GM12878 (cell line): ENCODE measurements around the gene HAVCR1. TPM values are rescaled to one million over a fixed set of nuclear protein-coding genes. Genes with fewer than 3 reads are reported as not detected.

Source experiments
- ATAC-seq: fragments of 200-7000 bp; cut with Tn5 transposase; 3 replicates; pipeline ENCODE4 v1.9.1; 2020; ENCODE audit warnings: mild to moderate bottlenecking, moderate library complexity
- BruUV-seq: library from RNA; stranded (reverse); fragments of 400-500 nt; replicated peaks from 2 replicates; lab custom pipeline; 2021; lab: Mats Ljungman, UMichigan
- CTCF ChIA-PET: fragments of 300-600 bp; sonication (Branson Sonifier 250); formaldehyde crosslinking; extraction: SDS; loops from one replicate; lab custom pipeline; 2021; ENCODE audit warnings: inconsistent platforms; lab: Yijun Ruan, JAX
- POLR2A ChIA-PET: fragments of 350-600 bp; formaldehyde crosslinking; extraction: SDS; loops from one replicate; lab custom pipeline; 2021; ENCODE audit warnings: inconsistent platforms; lab: Charles Lee
- RAD21 ChIA-PET: fragments of 300-600 bp; sonication (Branson Sonifier 250); formaldehyde crosslinking; loops from one replicate; lab custom pipeline; 2023; ENCODE audit warnings: antibody characterized with exemption; ENCODE audit not compliant: unreplicated experiment; lab: Charles Lee
- SMC1A ChIA-PET: fragments of 300-600 bp; sonication (Branson Sonifier 250); formaldehyde crosslinking; loops from one replicate; lab custom pipeline; 2023; ENCODE audit not compliant: unreplicated experiment, uncharacterized antibody; lab: Charles Lee
- DNase-seq: peaks from one replicate; pipeline ENCODE4 v3.0.0-alpha.2; 2011; ENCODE audit warnings: low read depth, low spot score
- FAIRE-seq: peaks from 3 replicates; lab custom pipeline; 2011; peaks lifted over from hg19 to GRCh38; lab: Jason Lieb, UNC
- H2AFZ ChIP-seq: 2 replicates; pipeline ENCODE4 v1.6.0; 2011; ENCODE audit warnings: low read depth, low read length, control low read depth; ENCODE audit not compliant: control insufficient read depth
- H3K27ac ChIP-seq: 2 replicates; pipeline ENCODE4 v1.5.1; 2011; ENCODE audit warnings: control low read depth; ENCODE audit not compliant: control insufficient read depth, insufficient read depth
- H3K27me3 ChIP-seq, 2 experiments: replicated peaks in 1 of 2; 2 replicates each; pipeline versions ENCODE4 v1.6.0 to v1.6.1; 2011; ENCODE audit warnings: low read length in 1 of 2; ENCODE audit not compliant: control insufficient read depth in 2 of 2, insufficient read depth in 2 of 2
- H3K36me3 ChIP-seq, 2 experiments: 2 replicates each; pipeline ENCODE4 v1.5.1; 2011; ENCODE audit warnings: low read length in 1 of 2; ENCODE audit not compliant: control insufficient read depth in 2 of 2, insufficient read depth in 2 of 2
- H3K4me1 ChIP-seq: 2 replicates; pipeline ENCODE4 v1.6.1; 2011; ENCODE audit warnings: mild to moderate bottlenecking, low read length, moderate library complexity, mixed read lengths; ENCODE audit not compliant: control insufficient read depth, insufficient read depth
- H3K4me2 ChIP-seq: 2 replicates; pipeline ENCODE4 v1.6.0; 2011; ENCODE audit warnings: control low read depth; ENCODE audit not compliant: control insufficient read depth, insufficient read depth
- H3K4me3 ChIP-seq: fragments of 200-600 bp; sonication (generic); 2 replicates; pipeline ENCODE4 v1.5.1; 2016
- H3K79me2 ChIP-seq: 2 replicates; pipeline ENCODE4 v1.6.0; 2011; ENCODE audit warnings: low read length; ENCODE audit not compliant: control insufficient read depth, insufficient read depth
- H3K9ac ChIP-seq: 2 replicates; pipeline ENCODE4 v1.8.0; 2011; ENCODE audit warnings: low read length, control low read depth, mixed read lengths; ENCODE audit not compliant: control insufficient read depth, insufficient read depth
- H3K9me3 ChIP-seq: replicated peaks from 3 replicates; pipeline ENCODE4 v1.5.1; 2011; ENCODE audit warnings: mild to moderate bottlenecking, low read length; ENCODE audit not compliant: control insufficient read depth, insufficient read depth
- H4K20me1 ChIP-seq: 2 replicates; pipeline ENCODE4 v1.6.0; 2011; ENCODE audit not compliant: control insufficient read depth, insufficient read depth
- BHLHE40 ChIP-seq, 2 experiments: fragments of 450-650 bp in 1 of 2; IDR thresholded peaks; 2 replicates each; pipeline ENCODE4 v1.6.1; 2011 to 2017; ENCODE audit warnings: low read depth in 2 of 2, borderline replicate concordance in 1 of 2, improper control_type of control experiment in 1 of 2, low read length in 1 of 2, mild to moderate bottlenecking in 1 of 2
- MTA2 ChIP-seq: fragments of 450-650 bp; IDR thresholded peaks from 2 replicates; pipeline ENCODE4 v1.6.1; 2016; ENCODE audit warnings: low read depth, mild to moderate bottlenecking, moderate library complexity
- PKNOX1 ChIP-seq: fragments of 450-650 bp; IDR thresholded peaks from 2 replicates; pipeline ENCODE4 v1.6.1; 2016; ENCODE audit warnings: mild to moderate bottlenecking
- STAT1 ChIP-seq: fragments of 450-650 bp; conservative IDR thresholded peaks from 2 replicates; pipeline ENCODE4 v1.6.1; 2014; ENCODE audit warnings: antibody characterized with exemption, mild to moderate bottlenecking
- WGBS: methylation state at CpG from one replicate; pipeline ENCODE4 v1.1.6; 2016; ENCODE audit warnings: low lambda C conversion rate; ENCODE audit not compliant: insufficient replicate concordance, insufficient coverage; ENCODE audit errors: missing lambda C conversion rate; 5-methylcytosine and 5-hydroxymethylcytosine counted together
- in situ Hi-C: fragments of 300-500 bp; cut with MboI; formaldehyde crosslinking; loops from 9 replicates; pipeline ENCODE4 v1.14.3; 2018; ENCODE audit warnings: mixed read lengths
- intact Hi-C: fragments of 100-400 bp; cut with micrococcal nuclease; formaldehyde crosslinking; loops from one replicate; pipeline ENCODE4 v1.14.2; 2022; ENCODE audit not compliant: unreplicated experiment
- polyA plus RNA-seq, 11 experiments: library from polyadenylated mRNA; depleted of rRNA in 4 of 11; unstranded in 6 of 11; stranded (reverse) in 5 of 11; fragments of >200 nt; fragmentation: Nextera tagmentation in 4 of 11; fragmentation: Illumina TruSeq in 1 of 11; extraction: Ambion mirVana in 4 of 11; extraction: Trizol in 1 of 11; gene quantifications; 1 replicate in 1 of 11; 2 replicates in 10 of 11; pipeline versions ENCODE4 v1.2.1 to v1.2.3, GENCODE V29; 2011 to 2016; ENCODE audit warnings: inconsistent platforms in 2 of 11, missing spikeins in 2 of 11, low read depth in 1 of 11
- total RNA-seq, 4 experiments: library from RNA; depleted of rRNA in 3 of 4; stranded (reverse); fragments of >200 nt in 3 of 4; fragmentation: Illumina TruSeq in 1 of 4; extraction: Trizol in 1 of 4; gene quantifications; 2 replicates each; pipeline versions ENCODE4 v1.2.1 to v1.2.3, GENCODE V29; 2013 to 2021

HAVCR1 gene
- total and polyA plus RNA-seq, 10 of the 15 experiments (the other 5 are each of a cell fraction or from before 2014, with no cell fraction given): 0.08 to 0.45 TPM; not detected in 8

- intact Hi-C loops (no loop called here), in situ Hi-C loops (no loop called here)
- no peak for TF ChIP-seq BHLHE40 (IDR thresholded peaks at IDR 0.05; ENCODE audit: borderline replicate concordance in 1 of 2, low read depth in 2 of 2, low read length in 1 of 2)
- no peak for TF ChIP-seq STAT1
- Histone ChIP-seq H4K20me1 (no peaks in the 10 kb centered on the region), H3K4me3 (no peak overlapping the region), H3K4me1 (peaks cover 5% of the 10 kb centered on the region; the same call in 1 of the 2 replicates), H3K79me2 (no peaks in the 10 kb centered on the region), H2AFZ (no peak overlapping the region), H3K9ac (no peak overlapping the region), H3K27me3 (no peaks in the 10 kb centered on the region), H3K4me2 (no peak overlapping the region), H3K27ac (no peak overlapping the region), H3K36me3 (no peaks in the 10 kb centered on the region), H3K9me3 (no peaks in the 10 kb centered on the region)
- ATAC-seq (no peak), FAIRE-seq (no peak), DNase-seq (no peak)
- ChIA-PET RAD21 (no interaction called here), CTCF (interaction anchor here (0.6 kb wide), 1 partner anchor 220 kb away, joined by 3 read pairs; no protein-coding TSS in a partner anchor), POLR2A (no interaction called here), SMC1A (interaction anchor here (0.6 kb wide), 1 partner anchor 132 kb away, joined by 3 read pairs; no protein-coding TSS in a partner anchor)
- WGBS: 41% methylated on average over 9 of the region's 9 CpGs
- no TSS peak for BruUV-seq
Observed at GRCh38 chr5:156984064-156984463, 74.9 kb downstream of the HAVCR1 start.

- DNase-seq (no peak), ATAC-seq (no peak), FAIRE-seq (no peak)
- Histone ChIP-seq H3K4me2 (no peak overlapping the region), H3K9ac (no peak overlapping the region), H3K4me3 (no peak overlapping the region), H2AFZ (no peak overlapping the region), H4K20me1 (no peaks in the 10 kb centered on the region), H3K4me1 (peaks cover 5% of the 10 kb centered on the region; the same call in 1 of the 2 replicates), H3K27me3 (no peaks in the 10 kb centered on the region), H3K27ac (no peak overlapping the region)
- RAD21 ChIA-PET: no interaction called here
- intact Hi-C loops: no loop called here
- SMC1A ChIA-PET: interaction anchor here (0.8 kb wide), 1 partner anchor 44 kb away, joined by 3 read pairs; no protein-coding TSS in a partner anchor
- no TSS peak for BruUV-seq
- CTCF ChIA-PET: no interaction called here
- TF ChIP-seq MTA2: no peak
- no peak for TF ChIP-seq PKNOX1
- TF ChIP-seq, all 136 proteins: peak for 0
- in situ Hi-C loops: no loop called here
- POLR2A ChIA-PET: no interaction called here
- H3K79me2 ChIP-seq: no peaks in the 10 kb centered on the region
- H3K36me3 ChIP-seq: no peaks in the 10 kb centered on the region
- H3K9me3 ChIP-seq: no peaks in the 10 kb centered on the region
Observed at GRCh38 chr5:156981481-156981880, 77.4 kb downstream of the HAVCR1 start.

Other genes starting within 250 kb of the HAVCR1 start
- gene PPP1R2B, start 208.8 kb downstream of the HAVCR1 start, total RNA-seq (2014; rRNA removed): not detected in 2 replicates
- gene PPP1R2B, start 208.8 kb downstream of the HAVCR1 start, total RNA-seq (2014; rRNA removed; fragmentation: Illumina TruSeq; extraction: Trizol): 0.13 TPM in 1 of 2 replicates, not detected in the other
- gene PPP1R2B, start 208.8 kb downstream of the HAVCR1 start, total RNA-seq (2021): 0.11 TPM in 1 of 2 replicates, not detected in the other
- 0.08 and 0.73 TPM in 2 replicates for gene PPP1R2B, start 208.8 kb downstream of the HAVCR1 start, polyA plus RNA-seq (2011; rRNA removed)
- 0.04 and 0.17 TPM in 2 replicates for gene PPP1R2B, start 208.8 kb downstream of the HAVCR1 start, polyA plus RNA-seq (2014; fragmentation: Illumina TruSeq; extraction: Trizol)
- under 1 TPM in 1 of 2 experiments, not detected in 1; 0.02 TPM for gene PPP1R2B, start 208.8 kb downstream of the HAVCR1 start, polyA plus RNA-seq (2014; fragmentation: Nextera tagmentation; extraction: Ambion mirVana)
- not detected in 2 replicates for gene PPP1R2B, start 208.8 kb downstream of the HAVCR1 start, polyA plus RNA-seq (2014; rRNA removed)
- under 1 TPM in 1 of 2 experiments, not detected in 1; 0.08 TPM for gene PPP1R2B, start 208.8 kb downstream of the HAVCR1 start, polyA plus RNA-seq (2016; fragmentation: Nextera tagmentation; extraction: Ambion mirVana)
- 2.7 and 3.7 TPM in 2 replicates for gene TIMD4, start 95.9 kb downstream of the HAVCR1 start, total RNA-seq (2014; rRNA removed)
- 1.9 and 2.0 TPM in 2 replicates for gene TIMD4, start 95.9 kb downstream of the HAVCR1 start, total RNA-seq (2014; rRNA removed; fragmentation: Illumina TruSeq; extraction: Trizol)
- 2.9 and 4.2 TPM in 2 replicates for gene TIMD4, start 95.9 kb downstream of the HAVCR1 start, total RNA-seq (2021)
- gene TIMD4, start 95.9 kb downstream of the HAVCR1 start, polyA plus RNA-seq (2011; rRNA removed): 15.4 and 17.4 TPM in 2 replicates
- gene TIMD4, start 95.9 kb downstream of the HAVCR1 start, polyA plus RNA-seq (2014; fragmentation: Illumina TruSeq; extraction: Trizol): 0.89 and 1.3 TPM in 2 replicates
- 1 to 10 TPM; 7.6 to 8.5 TPM for gene TIMD4, start 95.9 kb downstream of the HAVCR1 start, polyA plus RNA-seq (2014; fragmentation: Nextera tagmentation; extraction: Ambion mirVana)
- 2.4 and 2.8 TPM in 2 replicates for gene TIMD4, start 95.9 kb downstream of the HAVCR1 start, polyA plus RNA-seq (2014; rRNA removed)
- gene TIMD4, start 95.9 kb downstream of the HAVCR1 start, polyA plus RNA-seq (2016; fragmentation: Nextera tagmentation; extraction: Ambion mirVana): 10 to 100 TPM in 1 of 2 experiments, 1 to 10 TPM in 1; 9.4 to 10.6 TPM
- gene HAVCR2, start 49.9 kb upstream of the HAVCR1 start, total RNA-seq (2014; rRNA removed): 6.6 and 9.0 TPM in 2 replicates
- gene HAVCR2, start 49.9 kb upstream of the HAVCR1 start, total RNA-seq (2014; rRNA removed; fragmentation: Illumina TruSeq; extraction: Trizol): 7.2 and 7.6 TPM in 2 replicates
- gene HAVCR2, start 49.9 kb upstream of the HAVCR1 start, total RNA-seq (2021): 5.2 and 6.5 TPM in 2 replicates
- gene HAVCR2, start 49.9 kb upstream of the HAVCR1 start, polyA plus RNA-seq (2011; rRNA removed): 5.2 and 5.4 TPM in 2 replicates
- gene HAVCR2, start 49.9 kb upstream of the HAVCR1 start, polyA plus RNA-seq (2014; fragmentation: Illumina TruSeq; extraction: Trizol): 7.3 and 7.6 TPM in 2 replicates
- 1 to 10 TPM; 7.2 to 7.5 TPM for gene HAVCR2, start 49.9 kb upstream of the HAVCR1 start, polyA plus RNA-seq (2014; fragmentation: Nextera tagmentation; extraction: Ambion mirVana)
- gene HAVCR2, start 49.9 kb upstream of the HAVCR1 start, polyA plus RNA-seq (2014; rRNA removed): 6.0 and 7.4 TPM in 2 replicates
- 1 to 10 TPM; 5.5 to 6.0 TPM for gene HAVCR2, start 49.9 kb upstream of the HAVCR1 start, polyA plus RNA-seq (2016; fragmentation: Nextera tagmentation; extraction: Ambion mirVana)
- gene MED7, start 83.7 kb upstream of the HAVCR1 start, total RNA-seq (2014; rRNA removed): 9.3 and 11.7 TPM in 2 replicates
- 15.8 and 20.7 TPM in 2 replicates for gene MED7, start 83.7 kb upstream of the HAVCR1 start, total RNA-seq (2014; rRNA removed; fragmentation: Illumina TruSeq; extraction: Trizol)
- gene MED7, start 83.7 kb upstream of the HAVCR1 start, total RNA-seq (2021): 11.0 and 12.3 TPM in 2 replicates
- gene MED7, start 83.7 kb upstream of the HAVCR1 start, polyA plus RNA-seq (2011; rRNA removed): 22.6 and 36.0 TPM in 2 replicates
- gene MED7, start 83.7 kb upstream of the HAVCR1 start, polyA plus RNA-seq (2014; fragmentation: Illumina TruSeq; extraction: Trizol): 22.7 and 28.8 TPM in 2 replicates
- gene MED7, start 83.7 kb upstream of the HAVCR1 start, polyA plus RNA-seq (2014; fragmentation: Nextera tagmentation; extraction: Ambion mirVana): 10 to 100 TPM; 42.6 to 47.7 TPM
- gene MED7, start 83.7 kb upstream of the HAVCR1 start, polyA plus RNA-seq (2014; rRNA removed): 11.3 and 18.1 TPM in 2 replicates
- gene MED7, start 83.7 kb upstream of the HAVCR1 start, polyA plus RNA-seq (2016; fragmentation: Nextera tagmentation; extraction: Ambion mirVana): 10 to 100 TPM; 30.2 to 35.1 TPM
- gene GARIN3, start 107.1 kb upstream of the HAVCR1 start, total RNA-seq (2014; rRNA removed): not detected in 2 replicates
- not detected in 2 replicates for gene GARIN3, start 107.1 kb upstream of the HAVCR1 start, total RNA-seq (2014; rRNA removed; fragmentation: Illumina TruSeq; extraction: Trizol)
- not detected in 2 replicates for gene GARIN3, start 107.1 kb upstream of the HAVCR1 start, total RNA-seq (2021)
- not detected in 2 replicates for gene GARIN3, start 107.1 kb upstream of the HAVCR1 start, polyA plus RNA-seq (2011; rRNA removed)
- not detected in 2 replicates for gene GARIN3, start 107.1 kb upstream of the HAVCR1 start, polyA plus RNA-seq (2014; fragmentation: Illumina TruSeq; extraction: Trizol)
- not detected for gene GARIN3, start 107.1 kb upstream of the HAVCR1 start, polyA plus RNA-seq (2014; fragmentation: Nextera tagmentation; extraction: Ambion mirVana)
- not detected in 2 replicates for gene GARIN3, start 107.1 kb upstream of the HAVCR1 start, polyA plus RNA-seq (2014; rRNA removed)
- gene GARIN3, start 107.1 kb upstream of the HAVCR1 start, polyA plus RNA-seq (2016; fragmentation: Nextera tagmentation; extraction: Ambion mirVana): under 1 TPM in 1 of 2 experiments, not detected in 1; 0.15 TPM
- 1.1 and 2.4 TPM in 2 replicates for gene ITK, start 121.7 kb upstream of the HAVCR1 start, total RNA-seq (2014; rRNA removed)
- gene ITK, start 121.7 kb upstream of the HAVCR1 start, total RNA-seq (2014; rRNA removed; fragmentation: Illumina TruSeq; extraction: Trizol): 1.7 and 2.3 TPM in 2 replicates
- 0.80 and 1.4 TPM in 2 replicates for gene ITK, start 121.7 kb upstream of the HAVCR1 start, total RNA-seq (2021)
- 0.05 and 0.17 TPM in 2 replicates for gene ITK, start 121.7 kb upstream of the HAVCR1 start, polyA plus RNA-seq (2011; rRNA removed)
- gene ITK, start 121.7 kb upstream of the HAVCR1 start, polyA plus RNA-seq (2014; fragmentation: Illumina TruSeq; extraction: Trizol): 1.4 and 1.5 TPM in 2 replicates
- gene ITK, start 121.7 kb upstream of the HAVCR1 start, polyA plus RNA-seq (2014; fragmentation: Nextera tagmentation; extraction: Ambion mirVana): under 1 TPM; 0.60 to 0.66 TPM
- gene ITK, start 121.7 kb upstream of the HAVCR1 start, polyA plus RNA-seq (2014; rRNA removed): 0.57 and 0.91 TPM in 2 replicates
- under 1 TPM; 0.17 to 0.73 TPM for gene ITK, start 121.7 kb upstream of the HAVCR1 start, polyA plus RNA-seq (2016; fragmentation: Nextera tagmentation; extraction: Ambion mirVana)
- gene CYFIP2, start 207.0 kb upstream of the HAVCR1 start, total RNA-seq (2014; rRNA removed): 105 TPM in 2 replicates
- 71.3 and 72.6 TPM in 2 replicates for gene CYFIP2, start 207.0 kb upstream of the HAVCR1 start, total RNA-seq (2014; rRNA removed; fragmentation: Illumina TruSeq; extraction: Trizol)
- gene CYFIP2, start 207.0 kb upstream of the HAVCR1 start, total RNA-seq (2021): 157 and 173 TPM in 2 replicates
- 34.7 and 54.2 TPM in 2 replicates for gene CYFIP2, start 207.0 kb upstream of the HAVCR1 start, polyA plus RNA-seq (2011; rRNA removed)
- gene CYFIP2, start 207.0 kb upstream of the HAVCR1 start, polyA plus RNA-seq (2014; fragmentation: Illumina TruSeq; extraction: Trizol): 71.6 and 87.8 TPM in 2 replicates
- 10 to 100 TPM; 43.4 to 68.6 TPM for gene CYFIP2, start 207.0 kb upstream of the HAVCR1 start, polyA plus RNA-seq (2014; fragmentation: Nextera tagmentation; extraction: Ambion mirVana)
- 104 and 111 TPM in 2 replicates for gene CYFIP2, start 207.0 kb upstream of the HAVCR1 start, polyA plus RNA-seq (2014; rRNA removed)
- 100 to 1,000 TPM; 136 to 138 TPM for gene CYFIP2, start 207.0 kb upstream of the HAVCR1 start, polyA plus RNA-seq (2016; fragmentation: Nextera tagmentation; extraction: Ambion mirVana)